Activated B cell treated with CpG ODN at 0.5 μM for 24 hours (primary cell): ENCODE data around the gene SMURF1. TPM values are rescaled to one million over a fixed set of nuclear protein-coding genes. Genes with fewer than 3 reads are reported as not detected.

Source experiments
- ATAC-seq: fragments of 200-7000 bp; cut with Tn5 transposase; one replicate; pipeline ENCODE4 v1.10.0; 2021; ENCODE audit warnings: low read depth, mild to moderate bottlenecking, moderate library complexity
- CTCF ChIA-PET: fragments of 350-600 bp; sonication (Branson Sonifier 250); formaldehyde crosslinking; loops from one replicate; lab custom pipeline; 2021; ENCODE audit warnings: antibody characterized with exemption; lab: Charles Lee
- POLR2A ChIA-PET: fragments of 350-600 bp; sonication (Branson Sonifier 250); formaldehyde crosslinking; loops from one replicate; lab custom pipeline; 2021; ENCODE audit warnings: antibody characterized with exemption; lab: Charles Lee
- DNase-seq: peaks from one replicate; pipeline ENCODE4 v3.0.0; 2022
- H3K27ac Mint-ChIP-seq: one replicate; pipeline ENCODE4 v1.8.0; 2020; ENCODE audit warnings: mixed read lengths
- H3K27me3 Mint-ChIP-seq: one replicate; pipeline ENCODE4 v1.8.0; 2021; ENCODE audit warnings: mixed read lengths
- H3K36me3 Mint-ChIP-seq: one replicate; pipeline ENCODE4 v1.8.0; 2021; ENCODE audit warnings: low read depth, mixed read lengths
- H3K4me1 Mint-ChIP-seq: one replicate; pipeline ENCODE4 v1.8.0; 2021; ENCODE audit warnings: mixed read lengths
- H3K4me3 Mint-ChIP-seq: one replicate; pipeline ENCODE4 v1.8.0; 2020; ENCODE audit warnings: mild to moderate bottlenecking, mixed read lengths
- H3K9me3 Mint-ChIP-seq: one replicate; pipeline ENCODE4 v1.8.0; 2020; ENCODE audit warnings: mixed read lengths
- intact Hi-C: fragments of 100-400 bp; cut with micrococcal nuclease; formaldehyde crosslinking; loops from one replicate; pipeline ENCODE4 v1.15.1; 2024
- total RNA-seq: library from RNA; stranded (reverse); gene quantifications from 2 replicates; pipeline ENCODE4 v1.2.3, GENCODE V29; 2022
- TF ChIP-seq, protein P1 (sequence below): fragments of 200-600 bp; IDR thresholded peaks from one replicate; pipeline ENCODE4 v1.8.0; 2022; ENCODE audit warnings: antibody characterized with exemption, mild to moderate bottlenecking

The SMURF1 gene
- total RNA-seq, 1 donor from 2014 or later: 23.1 TPM

DNA sequence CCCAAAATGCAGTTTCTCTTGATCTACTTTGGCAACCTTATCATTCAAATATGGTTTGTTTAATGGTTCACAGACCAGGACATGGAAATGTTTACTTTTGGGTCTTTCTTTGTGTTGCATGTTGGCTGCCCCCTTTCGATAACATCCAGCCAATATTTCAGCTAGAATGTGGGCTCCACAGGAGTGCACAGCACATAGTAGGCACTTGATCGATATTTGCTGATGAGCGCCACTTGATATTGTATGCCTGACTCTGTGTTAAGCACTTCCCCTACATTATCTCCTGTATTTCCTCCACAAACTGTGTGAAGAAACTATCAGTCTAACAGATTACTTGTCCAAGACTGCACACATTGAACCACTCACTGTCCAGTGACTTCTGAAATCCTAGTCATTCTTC lies 60.2 kb downstream of the SMURF1 start:
- H3K27ac Mint-ChIP-seq: no peak overlapping the region
- peaks cover 19% of the 10 kb centered on the region for H3K36me3 Mint-ChIP-seq
- H3K4me1 Mint-ChIP-seq: peaks cover 31% of the 10 kb centered on the region
- ATAC-seq: no peak
- no peaks in the 10 kb centered on the region for H3K27me3 Mint-ChIP-seq
- DNase-seq: no peak
- TF ChIP-seq, protein P1, sequence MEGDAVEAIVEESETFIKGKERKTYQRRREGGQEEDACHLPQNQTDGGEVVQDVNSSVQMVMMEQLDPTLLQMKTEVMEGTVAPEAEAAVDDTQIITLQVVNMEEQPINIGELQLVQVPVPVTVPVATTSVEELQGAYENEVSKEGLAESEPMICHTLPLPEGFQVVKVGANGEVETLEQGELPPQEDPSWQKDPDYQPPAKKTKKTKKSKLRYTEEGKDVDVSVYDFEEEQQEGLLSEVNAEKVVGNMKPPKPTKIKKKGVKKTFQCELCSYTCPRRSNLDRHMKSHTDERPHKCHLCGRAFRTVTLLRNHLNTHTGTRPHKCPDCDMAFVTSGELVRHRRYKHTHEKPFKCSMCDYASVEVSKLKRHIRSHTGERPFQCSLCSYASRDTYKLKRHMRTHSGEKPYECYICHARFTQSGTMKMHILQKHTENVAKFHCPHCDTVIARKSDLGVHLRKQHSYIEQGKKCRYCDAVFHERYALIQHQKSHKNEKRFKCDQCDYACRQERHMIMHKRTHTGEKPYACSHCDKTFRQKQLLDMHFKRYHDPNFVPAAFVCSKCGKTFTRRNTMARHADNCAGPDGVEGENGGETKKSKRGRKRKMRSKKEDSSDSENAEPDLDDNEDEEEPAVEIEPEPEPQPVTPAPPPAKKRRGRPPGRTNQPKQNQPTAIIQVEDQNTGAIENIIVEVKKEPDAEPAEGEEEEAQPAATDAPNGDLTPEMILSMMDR: no peak
- H3K9me3 Mint-ChIP-seq: no peaks in the 10 kb centered on the region
- intact Hi-C loops: no loop called here
- ChIA-PET CTCF (interaction anchor here (0.7 kb wide), 1 partner anchor 14 kb away, joined by 3 read pairs; no protein-coding TSS in a partner anchor), POLR2A (no interaction called here)
- no peak overlapping the region for H3K4me3 Mint-ChIP-seq

DNA sequence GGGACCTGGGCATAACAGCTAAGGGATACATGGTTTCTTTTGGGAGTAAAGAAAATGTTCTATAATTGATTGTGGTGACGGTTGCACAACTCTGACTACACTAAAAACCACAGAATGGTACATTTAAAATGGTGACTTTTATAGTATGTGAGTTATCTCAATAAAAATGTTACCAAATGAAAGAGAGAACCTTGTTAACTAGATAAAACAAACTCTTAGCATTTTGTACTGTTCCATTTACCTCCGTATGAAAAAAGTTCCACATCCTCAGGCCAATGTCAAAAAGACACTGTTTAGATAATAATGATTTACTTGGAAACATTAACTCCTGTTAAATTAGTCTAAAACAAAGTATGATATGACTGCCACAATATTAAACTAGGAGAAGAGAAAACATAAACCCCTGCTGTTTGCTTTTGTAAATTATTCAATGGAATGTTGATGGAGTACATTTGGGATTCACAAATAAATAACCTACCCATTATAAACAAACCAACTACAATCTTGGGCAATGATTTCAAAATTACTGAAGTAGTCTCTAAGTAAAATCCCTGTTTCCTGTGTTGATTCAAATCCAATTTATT lies 60.7 kb downstream of the SMURF1 start:
- Mint-ChIP-seq H3K4me1 (peaks cover 31% of the 10 kb centered on the region), H3K4me3 (no peak overlapping the region), H3K9me3 (no peaks in the 10 kb centered on the region), H3K27me3 (no peaks in the 10 kb centered on the region), H3K36me3 (peaks cover 17% of the 10 kb centered on the region), H3K27ac (no peak overlapping the region)
- intact Hi-C loops: no loop called here
- CTCF ChIA-PET: no interaction called here
- TF ChIP-seq, protein P1: no peak
- DNase-seq (no peak), ATAC-seq (no peak)
- POLR2A ChIA-PET: no interaction called here

DNA sequence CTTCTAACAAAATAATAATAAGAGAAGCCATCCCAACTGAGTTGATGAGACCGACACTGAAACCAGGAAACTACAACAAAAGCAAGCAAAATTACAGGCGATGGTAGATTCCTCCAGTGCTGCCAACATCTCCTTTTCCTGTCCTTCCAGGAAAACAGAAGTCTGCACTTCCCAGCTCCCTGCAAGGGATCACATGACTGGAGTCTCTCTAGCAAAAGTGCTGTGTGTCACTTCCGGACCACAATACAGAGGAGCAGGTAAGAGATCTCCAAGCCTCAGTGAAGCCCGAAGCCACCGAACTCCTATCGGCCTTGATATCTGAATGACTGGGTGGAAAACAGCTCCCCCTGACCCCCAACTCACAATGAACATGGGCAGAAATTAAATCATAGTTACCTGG lies 63.2 kb downstream of the SMURF1 start:
- peaks cover 35% of the 10 kb centered on the region for H3K4me1 Mint-ChIP-seq
- peak overlapping the region; percentile 53 for H3K27ac Mint-ChIP-seq
- H3K27me3 Mint-ChIP-seq: no peaks in the 10 kb centered on the region
- ATAC-seq: no peak
- intact Hi-C loops: no loop called here
- peaks cover 11% of the 10 kb centered on the region for H3K36me3 Mint-ChIP-seq
- H3K9me3 Mint-ChIP-seq: no peaks in the 10 kb centered on the region
- no peak for DNase-seq
- CTCF ChIA-PET: no interaction called here
- no peak overlapping the region for H3K4me3 Mint-ChIP-seq
- POLR2A ChIA-PET: no interaction called here
- TF ChIP-seq, protein P1: no peak

DNA sequence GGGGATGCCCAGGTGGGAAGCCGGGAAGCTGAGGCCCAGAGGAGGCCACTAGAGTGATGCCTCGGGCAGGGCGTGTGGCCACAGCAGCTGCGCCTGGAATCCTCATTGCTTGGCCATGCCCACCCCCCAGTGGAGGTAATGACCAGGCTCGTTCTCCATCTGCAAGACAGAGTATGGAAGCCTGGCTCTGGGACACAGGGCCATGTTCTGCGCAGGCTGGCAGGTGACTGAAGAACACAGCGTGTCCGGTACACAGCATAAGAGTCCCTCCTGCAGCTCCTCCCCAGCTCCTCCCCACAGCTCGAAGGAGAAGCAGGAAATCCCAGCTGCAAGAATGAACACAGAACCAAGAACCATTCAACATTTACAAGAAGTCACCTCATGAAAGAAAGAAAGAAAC lies 64.8 kb downstream of the SMURF1 start:
- H3K4me1 Mint-ChIP-seq: peaks cover 35% of the 10 kb centered on the region
- no peak for DNase-seq
- intact Hi-C loops: no loop called here
- ATAC-seq: no peak
- peaks cover 13% of the 10 kb centered on the region for H3K36me3 Mint-ChIP-seq
- TF ChIP-seq, protein P1: no peak
- POLR2A ChIA-PET: no interaction called here
- CTCF ChIA-PET: no interaction called here
- no peak overlapping the region for H3K4me3 Mint-ChIP-seq
- H3K27me3 Mint-ChIP-seq: no peaks in the 10 kb centered on the region
- H3K9me3 Mint-ChIP-seq: no peaks in the 10 kb centered on the region
- no peak overlapping the region for H3K27ac Mint-ChIP-seq

DNA sequence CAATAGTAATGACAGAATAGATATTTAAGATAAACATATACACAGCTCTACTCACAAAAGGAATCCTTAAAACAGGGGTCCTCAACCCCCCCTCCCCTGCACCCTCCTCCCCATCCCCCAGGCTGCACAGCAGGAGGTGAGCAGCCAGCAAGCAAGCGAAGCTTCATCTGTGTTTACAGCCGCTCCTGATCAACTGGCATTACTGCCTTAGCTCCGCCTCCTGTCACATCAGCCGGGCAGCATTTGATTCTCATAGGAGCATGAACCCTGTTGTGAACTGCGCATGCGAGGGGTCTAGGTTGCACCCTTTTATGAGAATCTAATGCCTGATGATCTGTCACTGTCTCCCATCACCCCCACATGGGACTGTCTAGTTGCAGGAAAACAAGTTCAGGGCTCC lies 65.5 kb downstream of the SMURF1 start:
- POLR2A ChIA-PET: interaction anchor here (0.6 kb wide), 1 partner anchor 20 kb away, joined by 3 read pairs; no protein-coding TSS in a partner anchor
- H3K27me3 Mint-ChIP-seq: no peaks in the 10 kb centered on the region
- DNase-seq (no peak), ATAC-seq (no peak)
- TF ChIP-seq, protein P1: no peak
- CTCF ChIA-PET: no interaction called here
- no peak overlapping the region for H3K27ac Mint-ChIP-seq
- H3K36me3 Mint-ChIP-seq: peaks cover 14% of the 10 kb centered on the region
- H3K9me3 Mint-ChIP-seq: no peaks in the 10 kb centered on the region
- H3K4me1 Mint-ChIP-seq: peaks cover 35% of the 10 kb centered on the region
- intact Hi-C loops: no loop called here
- no peak overlapping the region for H3K4me3 Mint-ChIP-seq
